ENCODE measurements around the gene PSTPIP2.

DNA sequence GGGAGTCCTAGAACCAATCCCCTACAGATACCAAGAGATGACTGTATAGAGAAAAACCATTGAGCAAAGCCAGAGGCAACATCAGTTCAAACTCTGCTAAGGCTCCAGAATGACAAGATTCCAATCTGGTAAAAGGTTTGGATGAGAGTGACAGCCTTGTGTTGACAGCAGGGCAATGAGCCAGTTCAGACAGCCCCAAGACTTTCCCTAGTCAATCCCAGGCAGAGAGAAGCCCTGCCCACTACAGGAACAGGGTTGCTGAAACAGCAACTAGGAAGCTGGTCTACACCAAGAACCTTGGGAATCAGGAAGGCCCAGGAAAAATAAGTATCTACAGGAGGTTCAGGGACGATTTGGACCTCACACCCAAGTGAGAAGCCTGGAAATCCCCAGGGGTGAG lies 3.3 kb downstream of the PSTPIP2 start:
- TF ChIP-seq EZH2 (IDR thresholded peaks at IDR 0.05; ENCODE audit: insufficient read depth, poor library complexity, severe bottlenecking) (no peak), EZH2phosphoT487 (IDR thresholded peaks at IDR 0.05; ENCODE audit: insufficient read depth, low read depth) (no peak)
